Caco-2 (cell line): ENCODE results near the gene PLXNA4. TPM values are rescaled to one million over a fixed set of nuclear protein-coding genes. Genes with fewer than 3 reads are reported as not detected.

Source experiments
- BruUV-seq: library from RNA; stranded (reverse); fragments of 400-500 nt; replicated peaks from 2 replicates; lab custom pipeline; 2021; lab: Mats Ljungman, UMichigan
- CTCF ChIA-PET: fragments of 300-600 bp; sonication (Branson Sonifier 250); formaldehyde crosslinking; loops from one replicate; lab custom pipeline; 2022; ENCODE audit warnings: antibody characterized with exemption; lab: Charles Lee
- POLR2A ChIA-PET: fragments of 300-600 bp; sonication (Branson Sonifier 250); formaldehyde crosslinking; loops from one replicate; lab custom pipeline; 2022; ENCODE audit warnings: antibody characterized with exemption; lab: Charles Lee
- DNase-seq, 2 experiments: peaks; one replicate each; pipeline versions ENCODE4 v3.0.0 to v3.0.0-alpha.2; 2020 to 2022
- H3K27me3 ChIP-seq: replicated peaks from 2 replicates; pipeline ENCODE4 v1.6.0; 2011; ENCODE audit warnings: low read length; ENCODE audit not compliant: control insufficient read depth, insufficient read depth
- H3K36me3 ChIP-seq: 2 replicates; pipeline ENCODE4 v1.5.1; 2011; ENCODE audit warnings: low read length; ENCODE audit not compliant: control insufficient read depth, insufficient read depth
- H3K4me1 ChIP-seq: fragments of 250-450 bp; sonication (Bioruptor Pico); 2 replicates; pipeline ENCODE4 v1.5.1; 2020; ENCODE audit warnings: mild to moderate bottlenecking
- H3K4me3 ChIP-seq: 2 replicates; pipeline ENCODE4 v1.5.1; 2011; ENCODE audit warnings: low read depth, mild to moderate bottlenecking, control low read depth, low read length
- H3K9me3 ChIP-seq: fragments of 250-450 bp; sonication (Bioruptor Pico); 2 replicates; pipeline ENCODE4 v1.5.1; 2020; ENCODE audit warnings: mild to moderate bottlenecking, moderate library complexity
- H3K27ac Mint-ChIP-seq: one replicate; pipeline ENCODE4 v1.8.0; 2022; ENCODE audit warnings: mixed read lengths; ENCODE audit not compliant: unreplicated experiment
- H3K27me3 Mint-ChIP-seq: one replicate; pipeline ENCODE4 v1.8.0; 2022; ENCODE audit warnings: mixed read lengths; ENCODE audit not compliant: insufficient read depth, unreplicated experiment
- H3K36me3 Mint-ChIP-seq: one replicate; pipeline ENCODE4 v1.8.0; 2022; ENCODE audit warnings: mild to moderate bottlenecking, mixed read lengths; ENCODE audit not compliant: insufficient read depth, unreplicated experiment
- H3K4me1 Mint-ChIP-seq: one replicate; pipeline ENCODE4 v1.8.0; 2022; ENCODE audit warnings: low read depth, mixed read lengths; ENCODE audit not compliant: unreplicated experiment
- H3K4me3 Mint-ChIP-seq: one replicate; pipeline ENCODE4 v1.8.0; 2022; ENCODE audit warnings: mild to moderate bottlenecking, moderate library complexity, mixed read lengths; ENCODE audit not compliant: unreplicated experiment
- H3K9me3 Mint-ChIP-seq: one replicate; pipeline ENCODE4 v1.8.0; 2022; ENCODE audit warnings: mixed read lengths; ENCODE audit not compliant: unreplicated experiment
- intact Hi-C: fragments of 100-400 bp; cut with micrococcal nuclease; formaldehyde crosslinking; loops from one replicate; pipeline ENCODE4 v1.10.0; 2022; ENCODE audit not compliant: unreplicated experiment
- total RNA-seq: library from RNA; stranded (reverse); gene quantifications from 2 replicates; pipeline ENCODE4 v1.2.3, GENCODE V29; 2022
- TF ChIP-seq, protein P1 (sequence below), 2 experiments: fragments of 200-600 bp in 1 of 2; IDR thresholded peaks; 1 replicate in 1 of 2; 2 replicates in 1 of 2; pipeline versions ENCODE4 v1.5.1 to v1.8.0; 2011 to 2022; ENCODE audit warnings: antibody characterized with exemption in 1 of 2, control low read depth in 1 of 2, inconsistent platforms in 1 of 2, low read depth in 1 of 2, low read length in 1 of 2, mild to moderate bottlenecking in 1 of 2, moderate library complexity in 1 of 2; ENCODE audit not compliant: insufficient read depth in 1 of 2, severe bottlenecking in 1 of 2, unreplicated experiment in 1 of 2

The PLXNA4 gene
- total RNA-seq, 1 experiment from 2014 or later: 0.43 TPM

DNA sequence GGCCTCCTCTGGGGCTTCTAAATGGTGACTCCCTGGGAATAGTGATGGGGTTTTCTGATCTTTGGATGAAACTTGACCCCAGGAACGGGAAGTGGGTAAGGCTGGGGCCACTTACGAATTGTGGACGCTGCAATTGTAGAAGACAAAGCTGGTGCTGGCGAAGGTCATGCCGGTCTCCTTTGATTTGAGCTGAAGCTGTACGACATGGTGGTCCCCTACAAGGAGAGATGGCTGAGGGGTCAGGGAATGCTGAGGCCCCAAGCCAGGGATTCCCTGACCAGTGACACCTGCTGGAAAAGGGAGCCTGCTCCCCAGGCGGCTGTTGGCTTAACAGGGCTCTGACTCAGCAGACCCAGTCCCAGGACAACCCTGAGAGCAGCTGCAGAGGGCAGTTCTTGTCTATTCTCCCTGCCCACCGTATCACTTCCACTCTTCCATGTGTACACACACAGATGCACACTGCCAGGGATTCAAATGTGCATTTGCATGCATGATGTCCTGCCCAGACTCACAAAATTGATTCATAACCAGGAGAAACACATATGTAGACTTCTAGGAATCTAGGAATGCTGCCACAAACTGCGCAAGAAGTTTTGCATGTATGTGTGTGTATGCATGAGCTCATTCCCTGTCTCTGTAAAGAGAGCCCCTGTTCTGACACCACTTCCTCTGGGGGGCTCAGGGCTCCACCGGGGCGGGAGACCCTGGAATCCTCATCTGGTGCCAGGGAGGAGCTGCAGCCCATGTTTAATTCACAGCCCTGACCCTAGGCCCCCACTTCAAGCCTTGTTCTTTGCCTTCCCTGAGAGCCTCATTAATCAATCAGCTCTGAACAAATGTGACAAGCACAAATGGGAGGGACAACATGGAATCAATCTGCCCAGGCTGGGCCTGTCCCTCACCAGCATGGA is 350.0 kb downstream of the PLXNA4 start:
- TF ChIP-seq, protein P1, sequence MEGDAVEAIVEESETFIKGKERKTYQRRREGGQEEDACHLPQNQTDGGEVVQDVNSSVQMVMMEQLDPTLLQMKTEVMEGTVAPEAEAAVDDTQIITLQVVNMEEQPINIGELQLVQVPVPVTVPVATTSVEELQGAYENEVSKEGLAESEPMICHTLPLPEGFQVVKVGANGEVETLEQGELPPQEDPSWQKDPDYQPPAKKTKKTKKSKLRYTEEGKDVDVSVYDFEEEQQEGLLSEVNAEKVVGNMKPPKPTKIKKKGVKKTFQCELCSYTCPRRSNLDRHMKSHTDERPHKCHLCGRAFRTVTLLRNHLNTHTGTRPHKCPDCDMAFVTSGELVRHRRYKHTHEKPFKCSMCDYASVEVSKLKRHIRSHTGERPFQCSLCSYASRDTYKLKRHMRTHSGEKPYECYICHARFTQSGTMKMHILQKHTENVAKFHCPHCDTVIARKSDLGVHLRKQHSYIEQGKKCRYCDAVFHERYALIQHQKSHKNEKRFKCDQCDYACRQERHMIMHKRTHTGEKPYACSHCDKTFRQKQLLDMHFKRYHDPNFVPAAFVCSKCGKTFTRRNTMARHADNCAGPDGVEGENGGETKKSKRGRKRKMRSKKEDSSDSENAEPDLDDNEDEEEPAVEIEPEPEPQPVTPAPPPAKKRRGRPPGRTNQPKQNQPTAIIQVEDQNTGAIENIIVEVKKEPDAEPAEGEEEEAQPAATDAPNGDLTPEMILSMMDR (IDR thresholded peaks at IDR 0.05; ENCODE audit: insufficient read depth in 1 of 2, low read depth in 1 of 2, low read length in 1 of 2, severe bottlenecking in 1 of 2, unreplicated experiment in 1 of 2): no peak
- Histone ChIP-seq H3K4me3 (no peak overlapping the region), H3K9me3 (no peaks in the 10 kb centered on the region), H3K4me1 (no peaks in the 10 kb centered on the region), H3K36me3 (no peaks in the 10 kb centered on the region), H3K27me3 (no peaks in the 10 kb centered on the region)
- Mint-ChIP-seq H3K4me1 (no peaks in the 10 kb centered on the region), H3K4me3 (no peak overlapping the region), H3K27me3 (peaks cover 16% of the 10 kb centered on the region), H3K36me3 (no peaks in the 10 kb centered on the region), H3K9me3 (no peaks in the 10 kb centered on the region), H3K27ac (no peak overlapping the region)
- BruUV-seq: no TSS peak
- CTCF ChIA-PET: no interaction called here
- POLR2A ChIA-PET: no interaction called here
- intact Hi-C loops: no loop called here
- no peak for DNase-seq

DNA sequence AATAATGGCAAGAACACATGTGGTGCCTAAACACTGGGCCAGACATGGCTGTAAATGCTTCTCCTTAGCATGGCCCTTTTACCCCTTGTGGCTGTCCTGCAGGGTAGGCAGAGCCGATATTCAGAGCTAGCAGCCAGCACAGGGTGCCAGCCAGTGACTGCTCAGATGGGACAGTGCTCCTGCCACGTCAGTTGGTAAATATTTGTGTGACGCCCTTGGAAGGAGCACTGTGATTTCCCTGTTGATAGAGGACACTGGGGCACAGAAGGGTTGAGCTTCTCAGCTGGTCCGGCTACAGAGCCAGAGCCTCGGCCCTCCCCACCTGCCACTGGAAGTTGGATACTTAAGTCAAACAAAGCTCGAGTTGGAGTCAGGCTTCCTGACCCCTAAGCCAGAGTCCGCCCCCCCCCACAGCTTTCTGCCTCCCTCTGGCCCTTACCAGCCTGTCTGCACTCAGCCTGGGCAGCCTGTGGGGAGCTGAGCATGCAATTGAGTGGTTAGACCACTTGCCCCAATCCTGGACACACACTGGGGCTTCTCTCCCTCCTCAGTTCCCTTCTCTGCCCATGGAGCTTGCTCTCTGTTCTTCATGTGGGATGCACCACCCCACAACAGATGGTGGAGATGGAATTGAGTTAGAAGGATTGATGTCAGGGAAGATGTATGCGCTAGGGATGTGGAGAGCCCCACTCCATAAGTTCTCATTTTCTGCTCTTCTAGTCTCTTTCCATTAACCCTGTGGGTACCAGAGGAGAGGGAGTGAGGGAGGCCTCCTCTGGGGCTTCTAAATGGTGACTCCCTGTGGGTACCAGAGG is 350.8 kb downstream of the PLXNA4 start:
- CTCF ChIA-PET: no interaction called here
- Histone ChIP-seq H3K9me3 (no peaks in the 10 kb centered on the region), H3K27me3 (no peaks in the 10 kb centered on the region), H3K36me3 (no peaks in the 10 kb centered on the region), H3K4me1 (no peaks in the 10 kb centered on the region), H3K4me3 (no peak overlapping the region)
- H3K4me1 Mint-ChIP-seq: no peaks in the 10 kb centered on the region
- intact Hi-C loops: no loop called here
- H3K9me3 Mint-ChIP-seq: no peaks in the 10 kb centered on the region
- no peak for DNase-seq
- H3K27me3 Mint-ChIP-seq: peaks cover 16% of the 10 kb centered on the region
- no peak overlapping the region for H3K27ac Mint-ChIP-seq
- TF ChIP-seq, protein P1 (IDR thresholded peaks at IDR 0.05; ENCODE audit: insufficient read depth in 1 of 2, low read depth in 1 of 2, low read length in 1 of 2, severe bottlenecking in 1 of 2, unreplicated experiment in 1 of 2): no peak
- no peak overlapping the region for H3K4me3 Mint-ChIP-seq
- no peaks in the 10 kb centered on the region for H3K36me3 Mint-ChIP-seq
- no TSS peak for BruUV-seq
- POLR2A ChIA-PET: no interaction called here

DNA sequence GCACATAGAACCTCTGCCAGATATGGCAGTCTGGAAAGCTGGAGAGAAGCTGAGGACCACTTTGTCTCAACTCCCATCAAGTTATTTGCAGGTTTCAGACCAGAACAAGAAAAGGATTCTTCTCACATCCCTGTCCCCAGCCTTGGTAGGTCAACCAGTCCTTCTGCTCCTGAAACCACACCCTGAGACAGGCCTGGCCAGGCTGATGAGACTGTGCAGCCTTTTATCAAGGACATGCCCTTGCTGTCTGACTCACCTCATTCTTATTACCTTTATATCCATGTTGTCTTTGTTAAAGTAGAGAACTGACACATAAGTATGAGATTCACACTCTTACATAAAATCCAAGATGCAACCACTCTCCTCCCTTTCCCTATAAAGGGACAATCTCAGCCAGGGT is 354.9 kb downstream of the PLXNA4 start:
- H3K27me3 ChIP-seq: no peaks in the 10 kb centered on the region
- Mint-ChIP-seq H3K4me3 (no peak overlapping the region), H3K27me3 (no peaks in the 10 kb centered on the region), H3K36me3 (no peaks in the 10 kb centered on the region), H3K27ac (peak overlapping the region; percentile 48), H3K9me3 (no peaks in the 10 kb centered on the region), H3K4me1 (peaks cover 8% of the 10 kb centered on the region)
- intact Hi-C loops: no loop called here
- no peaks in the 10 kb centered on the region for H3K36me3 ChIP-seq
- no peaks in the 10 kb centered on the region for H3K9me3 ChIP-seq
- no peak overlapping the region for H3K4me3 ChIP-seq
- TF ChIP-seq, protein P1 (IDR thresholded peaks at IDR 0.05; ENCODE audit: insufficient read depth in 1 of 2, low read depth in 1 of 2, low read length in 1 of 2, severe bottlenecking in 1 of 2, unreplicated experiment in 1 of 2): no peak
- CTCF ChIA-PET: no interaction called here
- POLR2A ChIA-PET: no interaction called here
- H3K4me1 ChIP-seq: peaks cover 18% of the 10 kb centered on the region; the same call in 1 of the 2 replicates
- no peak for DNase-seq
- BruUV-seq: no TSS peak
